Measurements from ENCODE around the gene NEK5.
A peak's percentile ranks its signal among the peaks of the same experiment; 100 is the strongest.
"Not testable (repeated sequence)": the region's sequence is repeated elsewhere in the genome, so short reads cannot be mapped to it uniquely, and the experiment has no call there.

NEK5 gene

DNA sequence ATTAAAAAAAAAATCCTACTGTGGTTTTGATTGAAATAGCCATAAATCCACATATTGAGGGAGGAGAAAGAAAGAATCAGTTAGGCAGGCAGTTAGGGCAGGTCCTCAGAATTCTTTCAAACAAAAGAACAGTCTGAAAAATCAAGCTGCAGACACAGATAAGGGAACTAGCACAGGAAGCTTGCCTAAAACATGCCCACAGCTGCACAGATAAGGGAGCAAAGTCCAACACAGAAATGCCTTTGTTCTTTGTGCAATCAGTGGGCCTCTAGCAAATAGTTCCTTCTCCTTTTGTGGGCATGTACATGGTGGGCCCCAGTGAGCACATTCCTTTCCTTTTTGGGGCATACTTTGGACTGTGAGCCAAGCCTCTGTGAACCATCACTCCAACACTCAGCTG lies 61.6 kb downstream of the NEK5 start:
- DNase-seq: no peak

DNA sequence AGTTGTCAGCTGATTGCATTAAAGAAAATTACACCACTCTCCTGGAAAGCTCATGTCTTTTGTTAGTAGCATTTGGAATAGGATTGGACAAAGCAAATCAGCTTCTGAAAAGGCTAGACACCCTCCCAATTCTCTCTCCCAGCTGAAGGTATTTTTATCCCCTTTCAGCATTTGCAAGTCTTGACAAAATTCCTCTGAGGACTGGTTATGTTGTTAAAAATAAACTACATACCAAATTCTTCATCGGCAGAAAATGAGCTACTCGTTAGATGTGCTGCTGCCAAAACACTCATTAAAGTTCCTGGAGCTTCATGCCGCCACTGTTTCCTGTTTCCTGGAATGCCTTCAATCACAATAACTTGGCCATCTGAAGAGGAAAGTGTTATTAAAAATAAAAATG lies 67.3 kb downstream of the NEK5 start:
- no peak for DNase-seq

GRCh38 chr13:52061064-52061463 lies 67.8 kb downstream of the NEK5 start:
- DNase-seq: not testable (repeated sequence)

DNA sequence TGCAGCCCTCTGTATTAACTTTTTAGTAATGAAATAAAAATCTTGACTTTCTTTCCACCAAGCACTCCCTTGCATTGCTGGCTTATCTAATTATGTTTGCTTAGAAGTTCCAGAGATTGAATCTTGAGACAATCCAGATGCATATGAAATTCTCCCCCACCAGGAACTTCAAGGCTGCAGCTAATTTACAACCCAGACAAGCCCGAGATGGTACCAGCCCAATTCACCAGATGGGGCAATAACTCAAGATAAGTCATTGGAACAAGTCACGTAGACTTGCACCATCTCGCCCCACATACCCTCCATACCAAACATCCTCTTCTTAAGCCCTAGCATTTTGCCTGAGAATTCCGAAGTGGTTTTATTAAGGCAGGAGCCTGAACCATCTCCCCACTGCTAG lies 75.4 kb downstream of the NEK5 start:
- DNase-seq: no peak

- DNase-seq: no peak
Observed at GRCh38 chr13:52051400-52051799, 77.5 kb downstream of the NEK5 start.

DNA sequence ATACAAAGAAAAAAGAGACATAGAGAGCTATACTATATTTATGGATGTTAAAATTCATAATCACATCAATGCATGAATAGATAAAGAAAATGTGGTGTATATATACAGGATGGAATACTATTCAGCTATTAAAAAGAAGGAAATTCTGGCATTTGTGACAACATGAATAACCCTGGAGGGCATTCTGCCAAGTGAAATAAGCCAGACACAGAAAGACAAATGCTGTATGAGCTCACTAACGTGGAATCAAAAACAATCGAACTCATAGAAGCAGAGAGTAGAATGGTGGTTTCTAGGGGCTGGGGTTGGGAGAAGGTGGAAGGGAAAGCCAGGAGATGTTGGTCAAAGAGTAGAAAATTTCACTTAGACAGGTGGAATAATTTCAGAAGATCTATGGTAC lies 80.4 kb downstream of the NEK5 start:
- DNase-seq: no peak

DNA sequence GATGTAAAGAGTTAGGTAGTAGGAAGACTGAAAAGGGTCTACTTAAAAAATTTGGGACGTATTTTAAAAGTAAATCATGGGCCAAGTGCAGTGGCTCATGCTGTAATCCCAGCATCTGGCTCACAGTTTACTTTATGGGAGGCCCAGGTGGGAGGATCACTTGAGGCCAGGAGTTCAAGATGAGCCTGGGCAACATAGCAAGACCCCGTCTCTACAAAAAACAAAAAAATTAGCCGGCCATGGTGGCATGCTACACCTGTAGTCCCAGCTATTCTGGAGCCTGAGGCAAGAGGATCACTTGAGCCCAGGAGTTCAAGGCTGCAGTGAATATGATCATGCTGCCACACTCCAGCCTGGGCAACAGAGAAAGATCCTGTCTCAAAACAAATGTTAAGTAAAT lies 81.4 kb downstream of the NEK5 start:
- DNase-seq: no peak

DNA sequence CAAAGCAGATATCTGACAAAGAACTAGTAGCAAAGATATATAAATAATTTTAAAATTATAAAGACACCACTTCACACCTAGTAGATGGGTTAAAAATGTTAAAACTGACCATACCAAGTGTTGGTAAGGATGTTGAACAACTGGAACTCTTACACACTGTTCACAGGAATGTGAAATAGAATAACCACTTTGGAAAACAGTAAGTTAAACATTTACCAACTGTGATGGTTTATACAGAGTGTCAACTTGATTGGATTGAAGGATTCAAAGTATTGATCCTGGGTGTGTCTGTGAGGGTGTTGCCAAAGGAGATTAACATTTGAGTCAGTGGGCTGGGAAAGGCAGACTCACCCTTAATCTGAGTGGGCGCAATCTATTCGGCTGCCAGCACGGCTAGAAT lies 85.2 kb downstream of the NEK5 start:
- no peak for DNase-seq

DNA sequence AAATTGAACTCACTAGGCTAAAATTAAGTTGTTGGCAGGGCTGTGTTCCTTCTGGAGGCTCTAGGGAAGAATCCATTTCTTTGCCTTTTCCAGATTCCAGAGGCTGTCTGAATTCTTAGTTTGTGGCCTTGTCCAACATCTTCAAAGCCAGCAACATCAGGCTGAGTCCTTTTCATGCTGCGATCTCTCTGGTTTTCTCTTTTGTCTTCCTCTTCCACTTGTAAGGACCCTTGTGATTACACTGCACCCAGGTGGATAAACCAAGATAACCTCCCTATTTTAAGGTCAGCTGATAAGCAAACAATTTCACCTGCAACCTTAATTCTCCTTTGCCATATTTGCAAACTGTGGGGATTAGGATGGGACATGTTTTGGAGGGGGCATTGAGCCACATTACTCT lies 92.8 kb downstream of the NEK5 start:
- no peak for DNase-seq

DNA sequence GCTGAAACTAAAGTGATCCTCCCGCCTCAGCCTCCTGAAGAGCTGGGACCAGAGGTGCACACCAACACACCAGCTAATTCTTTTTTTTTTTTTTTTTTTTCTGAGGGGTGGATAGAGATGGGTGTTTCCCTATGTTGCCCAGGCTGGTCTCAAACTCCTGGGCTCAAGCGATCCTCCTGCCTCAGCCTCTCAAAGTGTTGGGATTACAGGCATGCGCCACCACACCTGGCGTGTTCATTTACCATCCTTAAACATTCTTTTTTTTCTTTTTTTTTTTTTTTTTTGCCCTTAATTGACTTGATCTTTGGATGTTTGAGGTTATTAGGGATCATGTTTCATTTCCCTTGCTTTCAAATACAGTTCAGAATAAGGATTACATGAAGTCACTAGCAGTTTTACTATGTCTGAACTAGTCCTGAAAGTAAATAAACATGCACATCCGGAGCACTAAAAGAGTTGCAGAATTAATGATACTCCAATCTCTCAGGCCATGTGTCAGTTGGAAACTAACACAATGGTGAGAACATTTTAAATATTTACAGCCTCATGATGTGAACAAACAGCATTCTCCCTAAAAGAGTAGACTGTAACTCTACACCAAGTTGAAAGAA lies 94.2 kb downstream of the NEK5 start:
- no peak for DNase-seq

DNA sequence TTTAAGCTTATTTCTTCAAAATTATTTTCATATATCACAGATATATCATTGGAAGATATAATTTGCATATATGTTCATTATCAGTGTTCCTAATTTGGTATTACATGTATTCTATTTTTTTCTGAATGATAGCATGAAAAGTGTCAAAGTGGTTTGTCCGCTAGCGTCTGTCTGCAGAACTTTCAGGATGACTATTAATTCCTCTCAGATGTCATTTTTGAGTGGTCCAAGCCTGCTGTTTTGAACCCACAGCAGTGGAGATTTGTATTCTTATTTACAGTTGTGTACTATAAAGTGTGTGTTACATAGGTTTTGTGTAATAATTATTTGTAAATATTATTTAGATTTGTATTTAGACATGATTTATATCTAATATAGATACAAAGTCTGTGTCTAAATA lies 95.8 kb downstream of the NEK5 start:
- no peak for DNase-seq

GRCh38 chr13:52030401-52030800 lies 98.5 kb downstream of the NEK5 start:
- DNase-seq: not testable (repeated sequence)

DNA sequence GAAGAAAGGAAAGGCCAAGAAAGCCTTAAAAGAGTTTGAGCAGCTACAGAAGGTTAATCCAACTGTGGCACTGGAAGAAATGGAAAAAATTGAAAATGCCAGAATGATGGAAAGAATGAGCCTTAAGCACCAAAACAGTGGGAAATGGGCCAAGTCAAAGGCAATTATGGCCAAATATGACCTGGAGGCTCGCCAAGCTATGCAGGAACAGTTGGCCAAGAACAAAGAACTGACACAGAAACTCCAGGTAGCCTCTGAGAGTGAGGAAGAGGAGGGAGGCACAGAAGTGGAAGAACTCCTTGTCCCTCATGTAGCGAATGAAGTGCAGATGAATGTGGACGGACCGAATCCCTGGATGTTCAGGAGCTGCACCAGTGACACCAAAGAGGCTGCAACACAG lies 99.3 kb downstream of the NEK5 start:
- no peak for DNase-seq

- DNase-seq: no peak
Observed at GRCh38 chr13:52027832-52028231, 101.0 kb downstream of the NEK5 start.

- DNase-seq: no peak
Observed at GRCh38 chr13:52026246-52026626, 102.6 kb downstream of the NEK5 start.

DNA sequence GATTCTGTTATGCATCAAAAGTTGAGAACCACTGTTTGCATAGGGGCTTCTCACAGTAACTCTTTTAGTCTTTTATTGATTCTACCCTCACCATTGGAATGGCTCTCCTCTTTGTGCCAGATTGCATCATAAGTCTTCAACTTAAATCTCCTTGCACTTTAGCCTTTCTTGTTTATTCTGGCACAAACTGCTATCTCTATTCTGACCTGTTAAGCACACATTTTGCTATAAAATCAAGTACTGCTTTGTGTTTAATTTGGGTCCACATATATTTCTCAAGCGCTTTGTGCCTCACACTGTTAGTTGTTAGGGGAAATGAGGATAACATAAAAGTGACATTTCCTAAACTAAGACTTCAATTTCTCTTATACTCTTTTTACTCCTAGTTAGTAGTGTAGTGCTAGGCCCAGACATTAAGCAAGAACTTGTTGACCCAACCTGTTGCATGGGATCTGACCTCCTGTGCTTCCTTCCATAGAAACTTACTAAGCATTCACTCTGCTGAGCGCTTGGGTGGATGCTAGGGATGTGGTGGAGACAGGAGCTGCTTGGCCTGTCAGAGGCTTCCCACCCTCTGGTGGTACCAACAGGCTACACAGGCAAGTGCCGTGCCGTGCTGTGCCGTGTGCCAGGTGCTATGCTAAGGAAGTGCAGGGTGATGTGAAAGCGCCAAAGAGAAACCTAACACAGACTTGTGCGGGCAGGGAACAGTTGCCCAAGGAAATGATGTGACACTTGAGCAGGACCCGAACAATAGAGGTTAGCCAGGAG lies 103.2 kb downstream of the NEK5 start:
- DNase-seq: no peak

DNA sequence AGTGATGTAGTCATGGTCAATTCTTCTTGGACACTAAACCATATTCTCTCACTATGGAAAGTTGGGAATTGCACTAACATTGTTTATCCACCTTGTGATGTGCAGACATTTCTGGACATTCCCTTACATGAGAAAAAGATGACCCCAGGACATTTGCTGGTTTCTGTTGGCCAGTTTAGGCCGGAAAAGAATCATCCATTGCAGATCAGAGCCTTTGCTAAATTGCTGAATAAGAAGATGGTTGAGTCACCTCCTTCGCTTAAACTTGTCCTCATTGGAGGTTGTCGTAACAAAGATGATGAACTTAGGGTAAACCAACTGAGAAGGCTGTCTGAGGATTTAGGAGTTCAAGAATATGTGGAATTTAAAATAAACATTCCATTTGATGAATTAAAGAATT lies 104.4 kb downstream of the NEK5 start, which contains the start of gene UTP14C:
UTP14C (plus strand) TSS at position 211 of the 400 bp plus-strand sequence. CDS start 4,114 bp downstream, outside the sequence.
- DNase-seq: no peak

DNA sequence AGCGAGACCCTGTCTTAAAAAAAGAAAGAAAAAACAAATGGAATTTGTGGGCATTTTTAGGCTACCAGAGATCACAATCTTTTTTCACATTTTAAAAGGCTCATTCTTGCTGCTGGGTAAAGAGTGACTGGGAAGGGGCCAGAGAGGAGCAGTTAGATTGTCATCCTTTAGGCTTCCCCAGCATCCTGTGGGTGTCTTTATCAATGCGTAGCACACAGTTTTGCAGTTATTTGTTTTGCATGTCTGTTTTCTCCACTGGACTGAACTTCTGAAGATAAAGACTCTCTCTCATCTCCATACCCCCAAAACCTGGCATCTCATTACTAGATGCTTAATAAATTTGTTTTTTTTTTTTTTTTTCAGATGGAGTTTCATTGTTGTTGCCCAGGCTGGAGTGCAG lies 106.5 kb downstream of the NEK5 start:
- no peak for DNase-seq

- no peak for DNase-seq
Observed at GRCh38 chr13:52020191-52020590, 108.7 kb downstream of the NEK5 start.

DNA sequence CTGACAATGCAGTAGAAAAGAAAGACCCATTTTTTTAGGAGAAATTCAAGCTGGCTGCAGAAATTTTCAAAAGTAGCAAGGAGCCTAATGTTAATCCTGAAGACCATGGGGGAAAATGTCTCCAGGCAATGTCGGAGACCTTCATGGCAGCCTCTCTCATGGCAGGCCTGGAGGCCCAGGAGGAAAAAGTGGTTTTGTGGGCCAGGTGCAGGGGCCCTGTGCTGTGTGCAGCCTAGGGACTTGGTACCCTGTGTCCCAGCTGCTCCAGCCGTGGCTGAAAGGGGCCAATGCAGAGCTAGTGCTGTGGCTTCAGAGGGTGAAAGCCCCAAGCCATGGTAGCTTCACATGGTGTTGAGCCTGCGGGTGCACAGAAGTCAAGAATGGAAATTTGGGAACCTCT lies 112.6 kb downstream of the NEK5 start:
- no peak for DNase-seq

DNA sequence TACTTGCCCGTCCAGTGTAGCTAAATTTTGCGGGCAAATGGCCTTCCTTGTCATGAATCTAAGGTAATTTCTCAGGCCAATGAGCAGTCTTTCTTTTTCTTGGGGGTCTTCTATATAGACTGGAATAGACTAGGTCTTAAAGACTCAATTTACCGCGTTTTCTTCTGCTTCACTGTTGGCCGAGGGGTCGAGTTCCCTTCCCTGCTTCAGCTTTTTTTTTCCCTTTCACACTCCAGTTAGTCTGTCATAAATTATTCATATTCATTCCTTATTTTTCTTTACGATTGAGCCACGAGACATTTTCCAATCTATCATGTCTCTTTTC lies 116.4 kb downstream of the NEK5 start:
- DNase-seq: no peak

DNA sequence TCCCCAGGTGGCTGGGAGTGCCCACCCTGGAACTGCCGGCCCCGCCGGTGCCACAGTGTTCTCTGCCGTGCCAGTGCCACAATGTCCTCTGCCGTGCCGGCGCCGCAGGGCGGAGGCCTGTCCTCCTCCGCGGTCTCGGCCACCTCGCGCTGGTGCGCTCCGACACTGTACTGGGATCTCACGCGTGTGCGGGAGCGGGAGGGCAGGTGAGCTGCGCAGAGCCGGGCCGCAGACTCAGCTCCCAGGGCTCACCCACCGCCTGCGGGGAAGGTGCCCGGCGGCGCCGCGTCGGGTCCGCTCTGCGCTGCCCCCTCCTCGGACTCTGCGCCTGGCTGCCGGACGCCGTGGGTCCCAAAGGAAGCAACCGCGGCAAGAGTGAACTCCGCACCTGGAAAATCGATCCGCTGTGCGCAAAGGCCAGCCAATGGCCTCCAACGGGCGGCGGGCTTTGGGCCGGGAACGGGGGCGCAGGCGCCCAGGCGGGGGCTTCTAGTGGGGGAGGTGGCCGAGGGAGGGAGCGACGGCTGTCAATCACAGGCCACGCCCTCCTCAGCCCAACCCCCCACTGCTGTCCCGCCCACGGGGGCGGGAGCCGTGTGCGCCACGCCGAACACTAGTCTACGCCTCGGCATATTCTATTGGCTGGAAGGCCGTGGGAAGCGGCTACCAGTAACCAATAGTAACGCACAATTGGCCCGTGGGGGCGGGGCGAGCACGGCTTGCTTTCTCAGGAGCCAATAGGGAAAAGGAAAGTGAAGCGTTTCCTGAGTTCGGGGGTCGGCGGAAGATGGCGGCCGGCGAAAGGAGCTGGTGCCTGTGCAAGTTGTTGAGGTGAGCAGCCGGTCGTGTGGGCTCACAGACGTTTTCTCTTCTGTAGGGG lies 117.0 kb downstream of the NEK5 start, which contains the start of gene ALG11:
ALG11 (plus strand) TSS at position 767 of the 880 bp plus-strand sequence; CDS start at position 788, 21 bp downstream.
- peak; percentile 97 for DNase-seq

- DNase-seq: no peak
Observed at GRCh38 chr13:52010890-52011631, 117.8 kb downstream of the NEK5 start, which contains the start of gene ATP7B. Gene ATP7B, minus strand, starts transcription at chr13:52011450. Its CDS starts 113 bp downstream, at chr13:52011337.

All from NK-92 treated with Interleukin-12 subunit alpha and Interleukin-12 subunit beta, amount 100 ng/mL, for 24 hours (cell line).